OCI-LY1 (cell line): Measurements from ENCODE around the gene RABL2A.
"Not testable (repeated sequence)": the region's sequence is repeated elsewhere in the genome, so short reads cannot be mapped to it uniquely, and the experiment has no call there.

ENCODE experiments used
- H2AFZ ChIP-seq: fragments of 200-600 bp; sonication (generic), shearing (Covaris generic); 2 replicates; pipeline ENCODE4 v1.6.0; 2014; ENCODE audit warnings: antibody characterized with exemption, mild to moderate bottlenecking, low read length
- H3F3A ChIP-seq: fragments of 200-600 bp; sonication (generic), shearing (Covaris generic); 2 replicates; pipeline ENCODE4 v1.6.0; 2014; ENCODE audit warnings: mild to moderate bottlenecking, antibody characterized with exemption, low read length, moderate library complexity; ENCODE audit not compliant: insufficient read depth
- H3K27ac ChIP-seq: fragments of 200-600 bp; sonication (generic); 2 replicates; pipeline ENCODE4 v1.5.1; 2014; ENCODE audit warnings: low read length, mixed run types, mild to moderate bottlenecking, low read depth; ENCODE audit not compliant: poor library complexity, severe bottlenecking
- H3K27me3 ChIP-seq: fragments of 200-600 bp; sonication (generic); 2 replicates; pipeline ENCODE4 v1.6.0; 2014; ENCODE audit warnings: antibody characterized with exemption, mild to moderate bottlenecking, low read length, moderate library complexity; ENCODE audit not compliant: insufficient read depth
- H3K36me3 ChIP-seq: fragments of 200-600 bp; sonication (generic); 2 replicates; pipeline ENCODE4 v1.6.1; 2014; ENCODE audit warnings: mild to moderate bottlenecking, antibody characterized with exemption, low read length, moderate library complexity, mixed read lengths; ENCODE audit not compliant: insufficient read depth
- H3K4me1 ChIP-seq: fragments of 200-600 bp; sonication (generic); 2 replicates; pipeline ENCODE4 v1.5.1; 2014; ENCODE audit warnings: mild to moderate bottlenecking, low read length, moderate library complexity; ENCODE audit not compliant: insufficient read depth, severe bottlenecking
- H3K4me2 ChIP-seq: fragments of 200-600 bp; sonication (generic), shearing (Covaris generic); 2 replicates; pipeline ENCODE4 v1.6.1; 2014; ENCODE audit warnings: low read length
- H3K4me3 ChIP-seq: fragments of 200-600 bp; sonication (generic); 2 replicates; pipeline ENCODE4 v1.5.1; 2014; ENCODE audit warnings: low read length, low read depth, mild to moderate bottlenecking, mixed read lengths; ENCODE audit not compliant: poor library complexity, severe bottlenecking
- H3K79me2 ChIP-seq: fragments of 200-600 bp; shearing (Covaris generic); 2 replicates; pipeline ENCODE4 v1.6.1; 2016; ENCODE audit warnings: mixed run types, low read length, mixed read lengths; ENCODE audit not compliant: insufficient read depth
- H3K9ac ChIP-seq: fragments of 200-600 bp; sonication (generic), shearing (Covaris generic); 2 replicates; pipeline ENCODE4 v1.6.1; 2014; ENCODE audit warnings: mild to moderate bottlenecking, low read length, mixed read lengths
- H3K9me2 ChIP-seq: fragments of 200-600 bp; sonication (generic), shearing (Covaris generic); 2 replicates; pipeline ENCODE4 v1.6.1; 2014; ENCODE audit warnings: low read depth, mild to moderate bottlenecking, low read length, mixed read lengths
- H3K9me3 ChIP-seq: fragments of 200-600 bp; shearing (Covaris generic); 2 replicates; pipeline ENCODE4 v1.6.1; 2014; ENCODE audit warnings: low read length, mixed read lengths
- H4K20me1 ChIP-seq: fragments of 200-600 bp; sonication (generic), shearing (Covaris generic); 2 replicates; pipeline ENCODE4 v1.6.0; 2016; ENCODE audit warnings: mild to moderate bottlenecking, low read length; ENCODE audit not compliant: insufficient read depth

Gene RABL2A

DNA sequence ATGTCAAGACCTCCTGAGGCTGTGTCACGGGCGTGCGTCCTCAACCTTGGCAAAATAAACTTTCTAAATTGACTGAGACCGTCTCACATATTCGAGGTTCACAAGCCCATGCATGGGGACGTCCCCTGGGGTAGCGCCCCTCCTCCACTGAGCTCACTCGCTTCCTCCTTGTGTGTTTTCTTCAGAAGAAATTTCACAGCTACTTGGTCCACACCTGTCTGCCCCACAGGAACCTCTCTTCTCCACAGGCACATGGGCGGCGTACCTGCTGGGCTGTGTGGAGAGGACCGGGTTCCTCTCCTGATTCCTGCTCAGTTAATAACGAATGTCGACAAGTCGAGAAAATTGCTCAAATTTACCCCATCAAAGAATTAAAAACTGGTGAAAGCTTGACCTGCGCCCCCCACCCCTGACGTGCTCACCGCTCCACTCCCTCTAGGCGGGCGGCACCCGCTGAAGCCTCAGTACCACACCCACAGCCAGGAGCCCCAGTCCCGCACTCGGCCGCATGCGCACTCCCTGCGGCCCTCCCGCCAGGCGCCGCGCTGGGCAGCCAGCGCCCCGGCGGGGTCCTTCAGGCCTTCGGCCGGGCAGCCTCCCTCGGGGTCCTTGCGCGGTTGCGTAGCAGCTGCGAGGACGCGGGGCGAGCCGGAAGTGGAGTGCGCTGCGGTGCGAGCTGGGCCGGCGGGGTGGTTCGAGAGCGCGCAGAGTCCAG lies at the start of gene RABL2A:
Gene RABL2A, plus strand, starts transcription at position 651 of the 715 bp plus-strand sequence. CDS start 1,341 bp downstream, outside the sequence.
- H3F3A ChIP-seq, H3K9me2 ChIP-seq, H3K79me2 ChIP-seq, H3K4me1 ChIP-seq, H3K36me3 ChIP-seq, H4K20me1 ChIP-seq, H3K27me3 ChIP-seq, H2AFZ ChIP-seq, H3K9me3 ChIP-seq: not testable (repeated sequence)
- Histone ChIP-seq H3K4me2 (peak within 1 kb of the TSS; percentile 69), H3K4me3 (peak within 1 kb of the TSS; percentile 66), H3K27ac (peak within 1 kb of the TSS; percentile 23), H3K9ac (peak within 1 kb of the TSS; percentile 73)

- H3K9me3 ChIP-seq: not testable (repeated sequence)
Measured at GRCh38 chr2:113578508-113578907, 48.6 kb upstream of the RABL2A start.

DNA sequence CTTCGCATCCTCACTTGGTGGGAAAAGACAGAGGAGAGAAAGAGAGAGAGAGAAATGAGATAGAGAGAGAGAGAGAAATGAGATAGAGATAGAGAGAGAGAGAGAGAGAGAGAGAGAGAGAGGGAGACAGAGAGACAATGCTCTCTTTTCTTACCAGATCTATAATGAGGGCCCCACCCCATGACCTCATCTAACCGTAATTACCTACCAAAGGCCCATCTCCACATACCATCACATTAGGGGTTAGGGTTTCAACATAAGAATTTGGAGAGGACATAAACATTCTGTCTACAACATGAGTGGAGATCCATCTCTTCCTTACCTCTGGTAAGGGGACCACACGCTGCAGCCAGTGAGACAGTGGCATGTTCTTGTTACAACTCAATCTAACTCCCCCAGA lies 44.6 kb upstream of the RABL2A start:
- H3K4me1 ChIP-seq: peaks cover 15% of the 10 kb centered on the region
- H3K9me3 ChIP-seq, H2AFZ ChIP-seq, H3K4me2 ChIP-seq, H3K9me2 ChIP-seq, H3F3A ChIP-seq, H3K79me2 ChIP-seq, H4K20me1 ChIP-seq, H3K27me3 ChIP-seq, H3K27ac ChIP-seq, H3K9ac ChIP-seq, H3K36me3 ChIP-seq, H3K4me3 ChIP-seq: not testable (repeated sequence)

More at GRCh38 chr2:113578508-113578907, 48.6 kb upstream of the RABL2A start:
- not testable (repeated sequence) for H3K9ac ChIP-seq, H3K4me3 ChIP-seq, H3K4me2 ChIP-seq, H3K27ac ChIP-seq, H3K9me2 ChIP-seq, H2AFZ ChIP-seq, H4K20me1 ChIP-seq, H3K27me3 ChIP-seq, H3K36me3 ChIP-seq, H3K79me2 ChIP-seq, H3K4me1 ChIP-seq, H3F3A ChIP-seq

DNA sequence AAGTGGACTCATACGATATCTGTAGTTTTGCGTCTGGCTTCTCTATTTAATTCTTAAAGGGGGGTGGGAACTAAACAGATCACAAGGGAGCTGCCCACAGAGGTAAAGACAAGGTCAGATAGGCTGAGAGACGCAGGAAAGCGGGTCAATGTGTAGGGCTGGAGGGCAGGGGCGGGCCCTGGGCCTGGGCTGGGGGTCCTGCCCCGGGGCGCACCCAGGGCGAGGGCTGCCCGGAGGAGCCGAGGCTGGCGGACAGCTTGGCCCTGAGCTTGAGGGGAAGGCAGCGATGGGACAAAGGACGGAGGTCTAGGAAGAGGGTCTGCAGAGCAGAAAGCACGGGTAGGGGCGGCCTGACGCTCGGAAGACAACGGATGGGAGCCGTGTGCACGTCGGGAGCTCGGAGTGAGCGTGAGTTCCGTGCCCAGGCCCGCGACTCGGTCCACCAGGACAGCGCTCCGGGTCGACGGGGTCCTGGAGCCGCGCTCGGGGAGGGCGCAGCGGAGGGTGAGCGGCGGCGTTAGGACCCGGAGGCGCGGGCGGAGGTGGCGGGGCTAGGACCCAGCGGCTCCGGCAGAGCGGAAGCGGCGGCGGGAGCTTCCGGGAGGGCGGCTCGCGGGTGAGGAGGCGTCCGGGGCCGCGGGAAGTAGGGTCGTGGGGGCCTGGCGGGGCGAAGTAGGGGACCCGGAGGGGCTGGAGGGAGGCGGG lies 43.4 kb upstream of the RABL2A start:
- H3K27ac ChIP-seq: not testable (repeated sequence)

GRCh38 chr2:113584311-113585092 lies 42.6 kb upstream of the RABL2A start:
- not testable (repeated sequence) for H3K27ac ChIP-seq, H3K27me3 ChIP-seq, H3K9me2 ChIP-seq, H3K36me3 ChIP-seq, H2AFZ ChIP-seq, H3F3A ChIP-seq, H4K20me1 ChIP-seq, H3K79me2 ChIP-seq, H3K9me3 ChIP-seq
- H3K4me2 ChIP-seq: peak overlapping the region; percentile 92
- H3K4me3 ChIP-seq: peak overlapping the region; percentile 69
- peak overlapping the region; percentile 74 for H3K9ac ChIP-seq
- peaks cover 15% of the 10 kb centered on the region for H3K4me1 ChIP-seq

More for the DNA sequence above, 43.4 kb upstream of the RABL2A start:
- H3K27me3 ChIP-seq, H3K9me3 ChIP-seq, H4K20me1 ChIP-seq, H3K9me2 ChIP-seq, H3K79me2 ChIP-seq, H3F3A ChIP-seq, H2AFZ ChIP-seq, H3K36me3 ChIP-seq: not testable (repeated sequence)
- Histone ChIP-seq H3K4me3 (peak overlapping the region; percentile 69), H3K9ac (peak overlapping the region; percentile 74), H3K4me1 (peaks cover 15% of the 10 kb centered on the region), H3K4me2 (peak overlapping the region; percentile 71)
